Ectodermal cell (in vitro differentiated cells): ENCODE measurements around the gene NUDT5.
"Not testable (repeated sequence)": the region's sequence is repeated elsewhere in the genome, so short reads cannot be mapped to it uniquely, and the experiment has no call there.

Source experiments
- H3K27ac ChIP-seq: 2 replicates; pipeline ENCODE4 v1.7.0; 2013; ENCODE audit warnings: mild to moderate bottlenecking, low read depth, low read length; ENCODE audit not compliant: insufficient read depth, poor library complexity, severe bottlenecking
- H3K27me3 ChIP-seq: 2 replicates; pipeline ENCODE4 v1.7.0; 2013; ENCODE audit warnings: mild to moderate bottlenecking, low read length; ENCODE audit not compliant: insufficient read depth, control insufficient read depth, poor library complexity, severe bottlenecking
- H3K36me3 ChIP-seq: one replicate; pipeline ENCODE4 v1.7.0; 2013; ENCODE audit warnings: low read length; ENCODE audit not compliant: control insufficient read depth, insufficient read depth
- H3K4me1 ChIP-seq: one replicate; pipeline ENCODE4 v1.7.0; 2013; ENCODE audit warnings: low read length; ENCODE audit not compliant: control insufficient read depth, insufficient read depth
- H3K4me3 ChIP-seq: 2 replicates; pipeline ENCODE4 v1.7.0; 2013; ENCODE audit warnings: low read depth, low read length, control low read depth; ENCODE audit not compliant: insufficient read depth
- H3K9me3 ChIP-seq: 2 replicates; pipeline ENCODE4 v1.7.0; 2013; ENCODE audit warnings: mild to moderate bottlenecking, low read length, moderate library complexity; ENCODE audit not compliant: control insufficient read depth
- WGBS, 2 experiments: methylation state at CpG; one replicate each; pipeline ENCODE4 v1.1.7; 2013; ENCODE audit warnings: missing lambda C conversion rate in 2 of 2; 5-methylcytosine and 5-hydroxymethylcytosine counted together

Gene NUDT5

DNA sequence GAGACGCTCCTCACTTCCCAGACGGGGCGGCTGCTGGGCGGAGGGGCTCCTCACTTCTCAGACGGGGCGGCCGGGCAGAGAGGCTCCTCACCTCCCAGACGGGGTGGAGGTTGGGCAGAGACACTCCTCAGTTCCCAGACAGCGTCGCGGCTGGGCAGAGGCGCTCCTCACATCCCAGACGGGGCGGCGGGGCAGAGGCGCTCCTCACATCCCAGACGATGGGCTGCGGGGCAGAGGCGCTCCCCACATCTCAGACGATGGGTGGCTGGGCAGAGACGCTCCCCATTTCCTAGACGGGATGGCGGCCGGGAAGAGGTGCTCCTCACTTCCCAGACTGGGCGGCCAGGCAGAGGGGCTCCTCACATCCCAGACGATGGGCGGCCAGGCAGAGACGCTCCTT lies 30.7 kb upstream of the NUDT5 start:
- not testable (repeated sequence) for H3K27me3 ChIP-seq, H3K9me3 ChIP-seq, H3K27ac ChIP-seq, H3K4me3 ChIP-seq, H3K4me1 ChIP-seq
- peaks cover 40% of the 10 kb centered on the region for H3K36me3 ChIP-seq
- 93 to 95% methylated on average over 28 of the region's 28 CpGs for WGBS, 2 experiments

GRCh38 chr10:12225444-12225843 lies 29.8 kb upstream of the NUDT5 start:
- no peak overlapping the region for H3K27ac ChIP-seq
- peaks cover 40% of the 10 kb centered on the region for H3K36me3 ChIP-seq
- H3K9me3 ChIP-seq, result no peaks in the 10 kb centered on the region
- H3K4me1 ChIP-seq, result no peaks in the 10 kb centered on the region
- H3K4me3 ChIP-seq, result no peak overlapping the region
- H3K27me3 ChIP-seq, result no peaks in the 10 kb centered on the region
- 88 to 100% methylated on average over 2 of the region's 2 CpGs for WGBS, 2 experiments

- 93 to 99% methylated on average over 9 of the region's 10 CpGs for WGBS, 2 experiments
- Histone ChIP-seq H3K4me3 (no peak overlapping the region), H3K9me3 (no peaks in the 10 kb centered on the region), H3K27ac (no peak overlapping the region), H3K4me1 (no peaks in the 10 kb centered on the region), H3K36me3 (peaks cover 49% of the 10 kb centered on the region), H3K27me3 (no peaks in the 10 kb centered on the region)
These were observed 25.9 kb upstream of the NUDT5 start for GRCh38 chr10:12221323-12222298.

- Histone ChIP-seq H3K4me1 (no peaks in the 10 kb centered on the region), H3K4me3 (no peak overlapping the region), H3K9me3 (no peaks in the 10 kb centered on the region), H3K27ac (no peak overlapping the region), H3K36me3 (peaks cover 42% of the 10 kb centered on the region), H3K27me3 (no peaks in the 10 kb centered on the region)
- WGBS, 2 experiments, result 95 to 96% methylated on average over 8 of the region's 8 CpGs
These were observed 23.3 kb upstream of the NUDT5 start for GRCh38 chr10:12218991-12219390.

- Histone ChIP-seq H3K27me3 (no peaks in the 10 kb centered on the region), H3K4me1 (no peaks in the 10 kb centered on the region), H3K27ac (no peak overlapping the region), H3K9me3 (no peaks in the 10 kb centered on the region), H3K4me3 (no peak overlapping the region), H3K36me3 (peaks cover 42% of the 10 kb centered on the region)
- 77 to 80% methylated on average over 5 to 6 of the region's 6 CpGs for WGBS, 2 experiments
These were observed 19.1 kb upstream of the NUDT5 start for GRCh38 chr10:12214763-12215218.

- Histone ChIP-seq H3K4me1 (no peaks in the 10 kb centered on the region), H3K36me3 (peaks cover 39% of the 10 kb centered on the region), H3K27ac (no peak overlapping the region), H3K9me3 (no peaks in the 10 kb centered on the region), H3K27me3 (no peaks in the 10 kb centered on the region), H3K4me3 (no peak overlapping the region)
- 90 to 92% methylated on average over 3 to 4 of the region's 4 CpGs for WGBS, 2 experiments
These were observed 18.4 kb upstream of the NUDT5 start for GRCh38 chr10:12214093-12214492.

DNA sequence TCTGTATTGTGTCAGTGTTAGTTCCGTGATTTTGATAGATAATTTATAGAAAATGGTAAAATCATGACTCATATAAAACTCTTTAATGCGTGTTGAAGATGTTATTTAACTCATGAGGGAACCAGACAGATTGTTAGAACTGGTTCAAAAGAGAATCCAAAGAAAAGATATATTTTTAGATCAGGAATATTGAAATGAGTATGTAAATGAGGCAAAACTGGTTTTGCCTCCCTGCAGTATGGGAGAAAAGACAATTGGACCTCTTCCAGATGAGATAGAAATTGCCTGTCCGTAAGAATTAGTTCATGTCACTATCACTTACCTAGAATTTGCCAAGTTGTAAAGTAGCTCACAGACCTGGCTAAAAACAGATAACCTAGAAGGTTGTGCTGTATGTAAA lies 17.9 kb upstream of the NUDT5 start:
- Histone ChIP-seq H3K4me1 (no peaks in the 10 kb centered on the region), H3K36me3 (peaks cover 35% of the 10 kb centered on the region), H3K4me3 (no peak overlapping the region), H3K9me3 (no peaks in the 10 kb centered on the region), H3K27me3 (no peaks in the 10 kb centered on the region), H3K27ac (no peak overlapping the region)
- WGBS, 2 experiments, result 85 to 91% methylated on average over 2 to 3 of the region's 3 CpGs

- WGBS, 2 experiments, result 91 to 97% methylated on average over 1 to 2 of the region's 3 CpGs
- Histone ChIP-seq H3K36me3 (peaks cover 36% of the 10 kb centered on the region), H3K27ac (no peak overlapping the region), H3K9me3 (no peaks in the 10 kb centered on the region), H3K4me3 (no peak overlapping the region), H3K27me3 (no peaks in the 10 kb centered on the region), H3K4me1 (no peaks in the 10 kb centered on the region)
These were observed 16.8 kb upstream of the NUDT5 start for GRCh38 chr10:12212454-12212853.

- H3K4me1 ChIP-seq, result no peaks in the 10 kb centered on the region
- H3K27ac ChIP-seq, result no peak overlapping the region
- H3K4me3 ChIP-seq, result no peak overlapping the region
- no peaks in the 10 kb centered on the region for H3K9me3 ChIP-seq
- H3K27me3 ChIP-seq, result no peaks in the 10 kb centered on the region
- 96% methylated on average over 5 of the region's 5 CpGs for WGBS, 2 experiments
- H3K36me3 ChIP-seq, result peaks cover 42% of the 10 kb centered on the region
These were observed 12.8 kb upstream of the NUDT5 start for GRCh38 chr10:12208460-12208859.

- Histone ChIP-seq H3K27me3 (no peaks in the 10 kb centered on the region), H3K27ac (no peak overlapping the region), H3K4me1 (no peaks in the 10 kb centered on the region), H3K4me3 (no peak overlapping the region), H3K9me3 (no peaks in the 10 kb centered on the region), H3K36me3 (peaks cover 43% of the 10 kb centered on the region)
- WGBS, 2 experiments, result 73 to 83% methylated on average over 1 of the region's 3 CpGs
These were observed 11.4 kb upstream of the NUDT5 start for GRCh38 chr10:12207114-12207513.
